Upper lobe of left lung (tissue), 6 donors: ENCODE data around the gene ATOH7. TPM values are rescaled to one million over a fixed set of nuclear protein-coding genes. Genes with fewer than 3 reads are reported as not detected.

Experiments
- ATAC-seq, 2 donors: fragments of 200-7000 bp; cut with Tn5 transposase; one replicate each; pipeline ENCODE4 v1.9.1; 2022; ENCODE audit warnings: mild to moderate bottlenecking in 2 of 2, moderate library complexity in 2 of 2; ENCODE audit not compliant: low FRiP score in 2 of 2
- DNase-seq, 2 donors: peaks; one replicate each; pipeline ENCODE4 v3.0.0-alpha.2; 2019 to 2020
- H3K27ac ChIP-seq, 4 donors: fragments of 200-600 bp; sonication (generic); one replicate each; pipeline ENCODE4 v1.5.1; 2016 to 2019
- H3K27me3 ChIP-seq, 4 donors: fragments of 200-600 bp; sonication (generic); one replicate each; pipeline ENCODE4 v1.5.1; 2017 to 2019
- H3K36me3 ChIP-seq, 4 donors: fragments of 200-600 bp; sonication (generic); one replicate each; pipeline ENCODE4 v1.5.1; 2016 to 2019
- H3K4me1 ChIP-seq, 4 donors: fragments of 200-600 bp; sonication (generic); one replicate each; pipeline ENCODE4 v1.5.1; 2018 to 2019
- H3K4me3 ChIP-seq, 4 donors: fragments of 200-600 bp; sonication (generic); one replicate each; pipeline ENCODE4 v1.5.1; 2017 to 2019; ENCODE audit warnings: mild to moderate bottlenecking in 2 of 4, moderate library complexity in 1 of 4
- H3K9me3 ChIP-seq, 4 donors: fragments of 200-600 bp; sonication (generic); one replicate each; pipeline ENCODE4 v1.5.1; 2018 to 2019
- CTCF ChIP-seq, 6 experiments: fragments of 450-650 bp in 4 of 6; fragments of 200-600 bp in 2 of 6; sonication (generic) in 2 of 6; IDR thresholded peaks; one replicate each; pipeline ENCODE4 v1.5.1; 2016 to 2019; ENCODE audit warnings: antibody characterized with exemption in 6 of 6
- EP300 ChIP-seq, 4 donors: sonication (generic); formaldehyde crosslinking; IDR thresholded peaks; one replicate each; pipeline ENCODE4 v1.5.1; 2017; ENCODE audit warnings: antibody characterized with exemption in 4 of 4, control low read depth in 2 of 4
- POLR2A ChIP-seq, 4 donors: fragments of 450-650 bp; IDR thresholded peaks; one replicate each; pipeline ENCODE4 v1.5.1; 2016 to 2017; ENCODE audit warnings: antibody characterized with exemption in 4 of 4, mild to moderate bottlenecking in 2 of 4
- POLR2AphosphoS5 ChIP-seq, 2 donors: sonication (generic); formaldehyde crosslinking; IDR thresholded peaks; one replicate each; pipeline ENCODE4 v1.5.1; 2017; ENCODE audit warnings: antibody characterized with exemption in 2 of 2
- WGBS, 2 donors: methylation state at CpG; one replicate each; pipeline ENCODE4 v1.1.5; 2017 to 2018; 5-methylcytosine and 5-hydroxymethylcytosine counted together
- total RNA-seq, 6 donors: library from RNA; depleted of rRNA in 4 of 6; stranded (reverse); fragments of >200 nt in 4 of 6; gene quantifications; one replicate each; pipeline versions ENCODE4 v1.1.0 to v1.2.1, GENCODE V29; 2016 to 2021
- donor health status: DM: no; HTN: no; CAD: no; lungs with moderate emphysema.
- donor health status: DM: no; HTN: yes; CAD: no; lungs with severe emphysema.

Gene ATOH7
- total RNA-seq, 6 donors from 2014 or later, result not detected

- no peak for DNase-seq
- Histone ChIP-seq H3K27ac (no peak overlapping the region), H3K4me3 (no peak overlapping the region), H3K9me3 (no peaks in the 10 kb centered on the region), H3K36me3 (no peaks in the 10 kb centered on the region), H3K4me1 (peaks cover 8 to 15% (median 11%) of the 10 kb centered on the region in 4 donors), H3K27me3 (no peaks in the 10 kb centered on the region)
- no peak for ATAC-seq
- TF ChIP-seq POLR2AphosphoS5 (IDR thresholded peaks at IDR 0.05), result no peak
- no peak for TF ChIP-seq CTCF (IDR thresholded peaks at IDR 0.05)
- no peak for TF ChIP-seq POLR2A (IDR thresholded peaks at IDR 0.05)
- no peak for TF ChIP-seq EP300 (IDR thresholded peaks at IDR 0.05)
Observed at GRCh38 chr10:68235581-68235980, 3.7 kb upstream of the ATOH7 start.

DNA sequence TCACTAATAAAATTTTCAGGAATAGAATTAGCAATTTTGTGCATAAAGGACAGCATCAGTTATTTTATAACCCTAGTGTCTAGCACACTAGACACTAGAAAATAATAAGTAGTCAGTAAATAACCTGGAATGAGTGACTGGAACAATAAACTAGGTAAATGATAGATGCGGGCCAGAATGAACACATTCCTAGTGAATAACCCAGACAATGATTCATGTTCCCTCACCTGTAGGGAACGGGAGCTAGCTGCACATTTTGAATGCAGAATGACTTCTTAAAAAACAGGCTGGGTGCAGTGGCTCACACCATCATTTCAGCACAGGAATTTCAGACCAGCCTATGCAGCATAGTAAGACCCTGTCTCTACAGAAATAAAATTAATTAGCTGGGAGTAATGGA lies 3.2 kb upstream of the ATOH7 start:
- no peak for ATAC-seq
- Histone ChIP-seq H3K4me3 (no peak overlapping the region), H3K9me3 (no peaks in the 10 kb centered on the region), H3K4me1 (peaks cover 9 to 15% (median 12%) of the 10 kb centered on the region in 4 donors), H3K27me3 (no peaks in the 10 kb centered on the region), H3K27ac (no peak overlapping the region), H3K36me3 (no peaks in the 10 kb centered on the region)
- TF ChIP-seq POLR2A (IDR thresholded peaks at IDR 0.05), result no peak
- TF ChIP-seq CTCF (IDR thresholded peaks at IDR 0.05), result no peak
- no peak for TF ChIP-seq EP300 (IDR thresholded peaks at IDR 0.05)
- no peak for TF ChIP-seq POLR2AphosphoS5 (IDR thresholded peaks at IDR 0.05)
- DNase-seq, result no peak
- WGBS, 2 donors, result 64 to 85% methylated on average over 2 of the region's 2 CpGs

- no peak for TF ChIP-seq POLR2A (IDR thresholded peaks at IDR 0.05)
- TF ChIP-seq CTCF (IDR thresholded peaks at IDR 0.05), result no peak
- TF ChIP-seq EP300 (IDR thresholded peaks at IDR 0.05), result no peak
- no peak for TF ChIP-seq POLR2AphosphoS5 (IDR thresholded peaks at IDR 0.05)
- H3K4me1 ChIP-seq, result peaks cover 9 to 15% (median 12%) of the 10 kb centered on the region in 4 donors
- no peaks in the 10 kb centered on the region for H3K36me3 ChIP-seq
- 78 to 79% methylated on average over 3 of the region's 3 CpGs for WGBS, 2 donors
- H3K9me3 ChIP-seq, result no peaks in the 10 kb centered on the region
- H3K27me3 ChIP-seq, result no peaks in the 10 kb centered on the region
- DNase-seq, result no peak
- no peak overlapping the region for H3K27ac ChIP-seq
- no peak overlapping the region for H3K4me3 ChIP-seq
- no peak for ATAC-seq
Observed at GRCh38 chr10:68233046-68233445, 1.1 kb upstream of the ATOH7 start.

GRCh38 chr10:68231106-68231816 lies 652 bp downstream of the ATOH7 start:
- 0 to 1% methylated on average over 24 to 36 of the region's 81 CpGs for WGBS, 2 donors
- Histone ChIP-seq H3K4me1 (peaks cover 9 to 15% (median 12%) of the 10 kb centered on the region in 4 donors), H3K9me3 (no peaks in the 10 kb centered on the region), H3K36me3 (no peaks in the 10 kb centered on the region), H3K27ac (peak overlapping the region in 2 of 4 donors; percentile 18 to 61), H3K27me3 (no peaks in the 10 kb centered on the region), H3K4me3 (peak overlapping the region; percentile 48 to 71 (median 58))
- peak; percentile 81 to 97 for ATAC-seq
- TF ChIP-seq CTCF (IDR thresholded peaks at IDR 0.05), result peak in 3 of 6 experiments; percentile 37 to 53 (median 39)
- TF ChIP-seq POLR2A (IDR thresholded peaks at IDR 0.05), result no peak
- no peak for TF ChIP-seq EP300 (IDR thresholded peaks at IDR 0.05)
- TF ChIP-seq POLR2AphosphoS5 (IDR thresholded peaks at IDR 0.05), result no peak
- peak; percentile 39 to 94 for DNase-seq

DNA sequence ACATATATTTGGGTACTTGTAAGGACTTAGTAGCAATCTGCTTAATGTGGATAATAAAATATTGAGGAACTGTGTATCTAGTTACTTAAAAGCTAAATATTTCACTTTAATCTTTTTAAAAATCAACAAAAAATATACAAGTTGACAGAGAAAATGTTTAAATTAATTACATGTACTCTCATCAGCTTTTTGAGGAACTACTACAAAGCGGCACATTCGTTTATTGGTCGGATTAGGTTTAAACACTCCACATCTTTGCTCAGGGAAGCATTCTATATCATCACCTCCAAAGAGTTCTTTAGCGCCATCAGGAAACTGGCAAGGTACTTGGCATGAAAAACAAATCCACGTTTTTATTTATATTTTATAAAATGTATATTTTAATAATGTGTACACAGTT lies 1.6 kb downstream of the ATOH7 start:
- DNase-seq (no peak), ATAC-seq (no peak)
- WGBS, 2 donors, result 79 to 80% methylated on average over 5 of the region's 5 CpGs
- TF ChIP-seq POLR2A (IDR thresholded peaks at IDR 0.05) (no peak), CTCF (IDR thresholded peaks at IDR 0.05) (no peak)
- Histone ChIP-seq H3K9me3 (no peaks in the 10 kb centered on the region), H3K4me1 (peaks cover 9 to 15% (median 12%) of the 10 kb centered on the region in 4 donors), H3K27me3 (no peaks in the 10 kb centered on the region), H3K36me3 (no peaks in the 10 kb centered on the region), H3K4me3 (no peak overlapping the region), H3K27ac (no peak overlapping the region)
